Tibial nerve (tissue), 4 donors: ENCODE measurements around the gene SON. TPM values are rescaled to one million over a fixed set of nuclear protein-coding genes. Genes with fewer than 3 reads are reported as not detected.

Experiments used
- DNase-seq, 2 donors: peaks; one replicate each; pipeline ENCODE4 v3.0.0-alpha.2; 2019; ENCODE audit warnings: low spot score in 2 of 2
- H3K27ac ChIP-seq, 4 donors: fragments of 200-600 bp; sonication (generic) in 3 of 4; one replicate each; pipeline ENCODE4 v1.5.1; 2017 to 2019; ENCODE audit warnings: mild to moderate bottlenecking in 1 of 4
- H3K27me3 ChIP-seq, 2 donors: fragments of 200-600 bp; sonication (generic) in 1 of 2; one replicate each; pipeline versions ENCODE4 v1.5.1 to v1.6.0; 2017 to 2019
- H3K36me3 ChIP-seq, 3 donors: fragments of 200-600 bp; sonication (generic); one replicate each; pipeline ENCODE4 v1.5.1; 2018 to 2019
- H3K4me1 ChIP-seq, 4 donors: fragments of 200-600 bp; sonication (generic) in 3 of 4; one replicate each; pipeline ENCODE4 v1.5.1; 2017 to 2019
- H3K4me3 ChIP-seq, 4 donors: fragments of 200-600 bp; sonication (generic) in 3 of 4; one replicate each; pipeline ENCODE4 v1.5.1; 2017 to 2019; ENCODE audit warnings: mild to moderate bottlenecking in 1 of 4, moderate library complexity in 1 of 4
- H3K9me3 ChIP-seq, 4 donors: fragments of 200-600 bp; sonication (generic) in 3 of 4; one replicate each; pipeline ENCODE4 v1.5.1; 2017 to 2019
- CTCF ChIP-seq, 5 experiments: fragments of 200-600 bp in 3 of 5; fragments of 450-650 bp in 2 of 5; sonication (generic) in 3 of 5; IDR thresholded peaks; one replicate each; pipeline ENCODE4 v1.5.1; 2016 to 2019; ENCODE audit warnings: antibody characterized with exemption in 5 of 5, mild to moderate bottlenecking in 3 of 5, moderate library complexity in 2 of 5
- EP300 ChIP-seq, 2 donors: sonication (generic); formaldehyde crosslinking; IDR thresholded peaks; one replicate each; pipeline ENCODE4 v1.6.1; 2017; ENCODE audit warnings: antibody characterized with exemption in 2 of 2, mild to moderate bottlenecking in 1 of 2
- POLR2A ChIP-seq, 2 donors: fragments of 450-650 bp; IDR thresholded peaks; one replicate each; pipeline ENCODE4 v1.6.1; 2017; ENCODE audit warnings: antibody characterized with exemption in 2 of 2, mild to moderate bottlenecking in 2 of 2, moderate library complexity in 2 of 2
- WGBS, 2 donors: methylation state at CpG; one replicate each; pipeline ENCODE4 v1.1.5; 2018; 5-methylcytosine and 5-hydroxymethylcytosine counted together
- total RNA-seq, 4 donors: library from RNA; depleted of rRNA; stranded (reverse); fragments of >200 nt; gene quantifications; one replicate each; pipeline ENCODE4 v1.1.0, GENCODE V29; 2016

Gene SON
- total RNA-seq, 4 donors from 2014 or later, result 243 to 283 (median 271) TPM

- peaks cover 2 to 92% (median 40%) of the 10 kb centered on the region in 3 donors for H3K36me3 ChIP-seq
These were observed 8.2 kb downstream of the SON start for GRCh38 chr21:33550772-33551660.

GRCh38 chr21:33551664-33552063 lies 8.8 kb downstream of the SON start:
- 100% methylated on average over 2 of the region's 2 CpGs for WGBS, 2 donors
- H3K36me3 ChIP-seq, result peaks cover 2 to 93% (median 40%) of the 10 kb centered on the region in 3 donors

More at GRCh38 chr21:33550772-33551660, 8.2 kb downstream of the SON start:
- 96 to 97% methylated on average over 15 to 22 of the region's 23 CpGs for WGBS, 2 donors
- Histone ChIP-seq H3K9me3 (no peaks in the 10 kb centered on the region), H3K4me3 (no peak overlapping the region), H3K27ac (no peak overlapping the region), H3K27me3 (no peaks in the 10 kb centered on the region), H3K4me1 (peaks cover 0 to 22% (median 7%) of the 10 kb centered on the region in 4 donors)
- no peak for TF ChIP-seq CTCF (IDR thresholded peaks at IDR 0.05)
- TF ChIP-seq EP300 (IDR thresholded peaks at IDR 0.05), result no peak
- no peak for TF ChIP-seq POLR2A (IDR thresholded peaks at IDR 0.05)
- DNase-seq, result no peak

GRCh38 chr21:33552093-33552998 lies 9.5 kb downstream of the SON start:
- Histone ChIP-seq H3K27me3 (no peaks in the 10 kb centered on the region), H3K9me3 (no peaks in the 10 kb centered on the region), H3K36me3 (peaks cover 2 to 93% (median 40%) of the 10 kb centered on the region in 3 donors), H3K27ac (no peak overlapping the region), H3K4me1 (peaks cover 0 to 29% (median 6%) of the 10 kb centered on the region in 4 donors), H3K4me3 (no peak overlapping the region)
- no peak for TF ChIP-seq POLR2A (IDR thresholded peaks at IDR 0.05)
- TF ChIP-seq CTCF (IDR thresholded peaks at IDR 0.05), result no peak
- no peak for TF ChIP-seq EP300 (IDR thresholded peaks at IDR 0.05)
- DNase-seq, result no peak
- 96 to 97% methylated on average over 24 of the region's 24 CpGs for WGBS, 2 donors

More at GRCh38 chr21:33551664-33552063, 8.8 kb downstream of the SON start:
- no peak for TF ChIP-seq POLR2A (IDR thresholded peaks at IDR 0.05)
- TF ChIP-seq EP300 (IDR thresholded peaks at IDR 0.05), result no peak
- no peak for TF ChIP-seq CTCF (IDR thresholded peaks at IDR 0.05)
- Histone ChIP-seq H3K4me3 (no peak overlapping the region), H3K9me3 (no peaks in the 10 kb centered on the region), H3K4me1 (peaks cover 0 to 23% (median 6%) of the 10 kb centered on the region in 4 donors), H3K27me3 (no peaks in the 10 kb centered on the region), H3K27ac (no peak overlapping the region)
- DNase-seq, result no peak

GRCh38 chr21:33552999-33553598 lies 10.3 kb downstream of the SON start:
- H3K4me3 ChIP-seq, result no peak overlapping the region
- 94 to 98% methylated on average over 12 of the region's 12 CpGs for WGBS, 2 donors

More at GRCh38 chr21:33552999-33553598, 10.3 kb downstream of the SON start:
- Histone ChIP-seq H3K4me1 (peaks cover 0 to 26% (median 6%) of the 10 kb centered on the region in 4 donors), H3K9me3 (no peaks in the 10 kb centered on the region), H3K36me3 (peaks cover 2 to 93% (median 40%) of the 10 kb centered on the region in 3 donors), H3K27ac (no peak overlapping the region), H3K27me3 (no peaks in the 10 kb centered on the region)
- TF ChIP-seq POLR2A (IDR thresholded peaks at IDR 0.05) (no peak), EP300 (IDR thresholded peaks at IDR 0.05) (no peak), CTCF (IDR thresholded peaks at IDR 0.05) (no peak)
- DNase-seq, result no peak
